Left lung (tissue), 10 donors: Measurements from ENCODE around the gene TIPIN. TPM values are rescaled to one million over a fixed set of nuclear protein-coding genes. Genes with fewer than 3 reads are reported as not detected.
"Not testable (repeated sequence)": the region's sequence is repeated elsewhere in the genome, so short reads cannot be mapped to it uniquely, and the experiment has no call there.

ENCODE experiments used
- ATAC-seq: fragments of 200-7000 bp; cut with Tn5 transposase; one replicate; pipeline ENCODE4 v1.9.1; 2020; ENCODE audit warnings: moderate library complexity
- DNase-seq, 4 donors: peaks; one replicate each; pipeline ENCODE4 v3.0.0-alpha.2; 2013 to 2020
- H3K27ac ChIP-seq, 2 donors: fragments of 200-600 bp; sonication (generic) in 1 of 2; one replicate each; pipeline versions ENCODE4 v1.5.0 to v1.8.0; 2020 to 2021
- H3K27me3 ChIP-seq, 2 donors: fragments of 200-600 bp; sonication (generic) in 1 of 2; one replicate each; pipeline versions ENCODE4 v1.5.0 to v1.8.0; 2020 to 2021
- H3K36me3 ChIP-seq, 2 donors: fragments of 200-600 bp; sonication (generic) in 1 of 2; one replicate each; pipeline versions ENCODE4 v1.5.0 to v1.8.0; 2020 to 2021
- H3K4me1 ChIP-seq, 2 donors: fragments of 200-600 bp; one replicate each; pipeline ENCODE4 v1.8.0; 2021
- H3K4me3 ChIP-seq, 2 donors: fragments of 200-600 bp; sonication (generic) in 1 of 2; one replicate each; pipeline versions ENCODE4 v1.5.0 to v1.8.0; 2020 to 2021; ENCODE audit warnings: mild to moderate bottlenecking in 1 of 2
- H3K9me3 ChIP-seq, 2 donors: fragments of 200-600 bp; sonication (generic) in 1 of 2; one replicate each; pipeline versions ENCODE4 v1.5.0 to v1.8.0; 2020 to 2021
- CTCF ChIP-seq, 2 donors: fragments of 200-600 bp; sonication (generic) in 1 of 2; IDR thresholded peaks; one replicate each; pipeline versions ENCODE4 v1.5.0 to v1.8.0; 2021; ENCODE audit warnings: antibody characterized with exemption in 2 of 2
- intact Hi-C, 2 donors: fragments of 100-400 bp; cut with DNase I; formaldehyde crosslinking; loops; one replicate each; pipeline versions ENCODE4 v1.11.2 to v1.14.2; 2022
- polyA plus RNA-seq, 6 donors: library from polyadenylated mRNA; unstranded; fragments of 120-200 nt; gene quantifications; one replicate each; pipeline ENCODE4 v1.2.1, GENCODE V29; 2013; ENCODE audit not compliant: insufficient read length in 6 of 6
- total RNA-seq, 2 donors: library from RNA; stranded (reverse); fragmentation: NEBNext Ultra II Directional; extraction: Animal tissue kit (Norgen Biotek cat#: 25700); gene quantifications; one replicate each; pipeline ENCODE4 v1.2.1, GENCODE V29; 2021
- donor health status: DM: no; HTN: yes; CAD: no.
- donor health status: DM: no; HTN: no; CAD: no.

TIPIN gene
- total and polyA plus RNA-seq, 8 donors = 7.1 to 23.1 (median 17.7) TPM

DNA sequence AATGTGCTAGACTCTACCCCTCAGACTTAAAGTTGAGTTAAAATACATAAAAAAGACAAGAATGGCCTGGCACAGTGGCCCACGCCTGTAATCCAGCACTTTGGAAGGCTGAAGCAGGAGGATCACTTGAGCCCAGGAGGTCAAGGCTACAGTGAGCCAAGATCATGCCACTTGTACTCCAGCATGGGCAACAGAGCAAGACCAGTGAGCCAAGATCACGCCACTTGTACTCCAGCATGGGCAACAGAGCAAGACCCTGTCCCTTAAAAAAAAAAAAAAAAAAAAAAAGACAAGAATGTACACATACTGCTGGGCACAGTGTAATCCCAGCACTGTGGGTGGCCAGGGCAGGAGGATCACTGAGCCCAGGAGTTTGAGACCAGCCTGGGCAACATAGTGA lies 45.7 kb downstream of the TIPIN start:
- DNase-seq = no peak
- Histone ChIP-seq H3K9me3 (no peaks in the 10 kb centered on the region), H3K27ac (no peak overlapping the region), H3K36me3 (peaks cover 0 to 91% of the 10 kb centered on the region in 2 donors), H3K4me3 (no peak overlapping the region), H3K27me3 (no peaks in the 10 kb centered on the region), H3K4me1 (no peaks in the 10 kb centered on the region)
- ATAC-seq = no peak
- no peak for TF ChIP-seq CTCF (IDR thresholded peaks at IDR 0.05)
- intact Hi-C loops = no loop called here

GRCh38 chr15:66309828-66310227 lies 46.7 kb downstream of the TIPIN start:
- Histone ChIP-seq H3K36me3 (peaks cover 0 to 82% of the 10 kb centered on the region in 2 donors), H3K27ac (no peak overlapping the region), H3K9me3 (no peaks in the 10 kb centered on the region), H3K27me3 (no peaks in the 10 kb centered on the region), H3K4me1 (no peaks in the 10 kb centered on the region), H3K4me3 (no peak overlapping the region)
- ATAC-seq = no peak
- no peak for TF ChIP-seq CTCF (IDR thresholded peaks at IDR 0.05)
- intact Hi-C loops = no loop called here
- no peak for DNase-seq

DNA sequence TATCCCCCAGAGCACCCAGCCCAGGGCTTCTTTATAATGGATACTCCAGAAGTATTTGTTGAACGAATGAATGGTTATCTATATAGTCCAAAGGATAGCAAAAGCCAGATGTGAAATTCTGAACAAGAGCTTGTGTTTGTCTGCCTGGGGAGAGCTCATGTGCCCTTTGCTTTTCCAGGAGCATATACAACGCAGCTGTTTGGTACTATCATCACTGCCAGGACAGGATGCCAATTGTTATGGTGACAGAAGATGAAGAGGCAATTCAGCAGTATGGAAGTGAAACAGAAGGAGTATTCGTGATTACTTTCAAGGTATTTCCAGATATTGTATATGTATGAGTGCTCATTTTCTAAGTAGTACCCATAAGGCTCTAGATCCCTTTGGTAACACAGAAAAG lies 48.0 kb downstream of the TIPIN start:
- Histone ChIP-seq H3K27ac (no peak overlapping the region), H3K27me3 (no peaks in the 10 kb centered on the region), H3K4me1 (no peaks in the 10 kb centered on the region), H3K36me3 (peaks cover 0 to 70% of the 10 kb centered on the region in 2 donors), H3K9me3 (no peaks in the 10 kb centered on the region), H3K4me3 (no peak overlapping the region)
- intact Hi-C loops = no loop called here
- ATAC-seq (no peak), DNase-seq (no peak)
- TF ChIP-seq CTCF (IDR thresholded peaks at IDR 0.05) = no peak

DNA sequence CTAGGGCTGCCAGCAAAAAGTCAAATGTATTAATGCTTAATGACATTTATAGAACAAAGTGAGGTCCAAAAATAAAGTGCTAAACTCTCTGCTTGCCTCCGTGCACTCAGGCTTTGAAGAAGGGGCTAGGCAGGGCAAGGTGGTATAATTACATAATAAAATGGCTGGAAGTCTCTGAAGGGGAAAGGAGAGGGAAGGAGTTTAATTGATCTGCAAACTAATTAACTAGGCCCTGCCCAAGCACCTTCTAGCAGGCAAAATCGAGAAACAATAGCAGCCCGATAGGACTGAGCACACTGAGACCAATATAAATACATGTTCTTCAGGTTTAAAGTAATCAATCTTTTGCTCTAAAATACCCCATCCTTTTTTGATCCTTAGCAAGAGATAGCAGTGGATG lies 50.1 kb downstream of the TIPIN start:
- peaks cover 0 to 48% of the 10 kb centered on the region in 2 donors for H3K36me3 ChIP-seq
- DNase-seq = no peak
- no peak for ATAC-seq
- H3K27me3 ChIP-seq = no peaks in the 10 kb centered on the region
- no peaks in the 10 kb centered on the region for H3K4me1 ChIP-seq
- no peaks in the 10 kb centered on the region for H3K9me3 ChIP-seq
- intact Hi-C loops = no loop called here
- no peak overlapping the region for H3K27ac ChIP-seq
- no peak for TF ChIP-seq CTCF (IDR thresholded peaks at IDR 0.05)
- H3K4me3 ChIP-seq = no peak overlapping the region

DNA sequence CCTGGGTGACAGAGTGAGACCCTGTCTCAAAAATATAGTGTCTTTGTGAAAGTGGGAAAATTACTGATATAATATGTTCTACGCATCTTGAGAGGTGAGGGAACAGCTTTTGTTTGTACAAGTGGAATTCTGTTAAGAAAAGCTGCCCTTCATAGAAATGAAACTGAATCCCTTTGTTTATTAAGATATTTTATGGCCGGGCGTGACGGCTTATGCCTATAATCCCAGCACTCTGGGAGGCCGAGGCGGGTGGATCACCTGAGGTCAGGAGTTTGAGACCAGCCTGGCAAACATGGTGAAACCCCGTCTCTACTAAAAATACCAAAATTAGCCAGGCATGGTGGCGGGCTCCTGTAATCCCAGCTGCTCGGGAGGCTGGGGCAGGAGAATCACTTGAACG lies 52.1 kb downstream of the TIPIN start:
- H3K27me3 ChIP-seq, H3K27ac ChIP-seq, H3K4me3 ChIP-seq, intact Hi-C loops, H3K9me3 ChIP-seq, H3K4me1 ChIP-seq, DNase-seq, ATAC-seq: not testable (repeated sequence)
- H3K36me3 ChIP-seq = peaks cover 0 to 48% of the 10 kb centered on the region in 2 donors

DNA sequence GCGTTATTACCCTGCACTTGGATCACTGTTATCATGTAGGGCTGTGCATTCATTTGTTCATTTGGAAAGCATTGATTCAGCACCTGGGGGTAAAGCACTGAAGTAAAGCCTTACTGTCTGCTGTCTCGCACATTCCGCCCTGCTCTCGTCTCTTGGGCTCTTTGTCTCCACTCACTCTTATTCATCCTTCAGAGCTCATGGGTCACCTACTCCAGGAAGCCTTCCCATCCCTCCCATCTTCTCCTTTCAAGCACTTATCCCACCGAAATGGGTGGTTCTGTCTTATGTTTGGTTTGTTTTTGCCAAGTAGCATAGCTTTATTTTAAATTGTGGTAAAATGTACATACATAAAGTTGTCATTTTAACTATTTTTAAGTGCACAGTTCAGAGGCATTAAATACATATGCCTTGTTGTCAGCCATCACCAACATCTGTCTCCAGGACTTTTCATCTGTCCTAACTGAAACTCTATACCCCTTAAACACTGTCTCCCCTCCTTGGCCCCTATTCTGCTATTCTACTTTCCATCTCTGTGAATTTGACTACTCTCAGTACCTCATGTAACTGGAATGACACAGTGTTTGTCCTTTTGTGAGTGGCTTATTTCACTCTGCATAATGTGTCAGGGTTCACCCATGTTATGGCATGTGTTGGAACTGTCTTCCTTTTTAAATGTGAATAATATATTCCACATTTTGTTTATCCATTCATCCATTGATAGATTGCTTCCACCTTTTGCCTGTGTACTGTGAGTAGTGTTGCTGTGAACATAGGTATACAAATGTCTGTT lies 53.8 kb downstream of the TIPIN start:
- intact Hi-C loops = no loop called here

More for the DNA sequence above, 53.8 kb downstream of the TIPIN start:
- Histone ChIP-seq H3K36me3 (peaks cover 0 to 36% of the 10 kb centered on the region in 2 donors), H3K4me3 (no peak overlapping the region), H3K27me3 (no peaks in the 10 kb centered on the region), H3K9me3 (no peaks in the 10 kb centered on the region), H3K4me1 (no peaks in the 10 kb centered on the region), H3K27ac (no peak overlapping the region)
- no peak for TF ChIP-seq CTCF (IDR thresholded peaks at IDR 0.05)
- ATAC-seq (no peak), DNase-seq (no peak)
